HepG2 (cell line): ENCODE measurements around the gene MEX3A. TPM values are rescaled to one million over a fixed set of nuclear protein-coding genes. Genes with fewer than 3 reads are reported as not detected.

Experiments
- FOXA1 ChIP-seq, 2 experiments: fragments of 450-650 bp in 1 of 2; sonication (generic) in 1 of 2; formaldehyde crosslinking in 1 of 2; IDR thresholded peaks; 2 replicates each; pipeline versions ENCODE4 v1.4.0 to v1.6.1; 2016 to 2020; ENCODE audit warnings: missing genetic modification reagents in 1 of 2
- HNRNPL ChIP-seq: fragments of 200-400 bp; formaldehyde crosslinking; IDR thresholded peaks from 2 replicates; pipeline ENCODE4 v1.6.1; 2017; ENCODE audit warnings: mild to moderate bottlenecking, low read depth, low read length
- JUND ChIP-seq: sonication (generic); formaldehyde crosslinking; IDR thresholded peaks from 2 replicates; pipeline ENCODE4 v1.8.0; 2022; ENCODE audit warnings: mild to moderate bottlenecking, missing genetic modification reagents
- TCF7L2 ChIP-seq: IDR thresholded peaks from 2 replicates; pipeline ENCODE4 v1.6.1; 2011; ENCODE audit warnings: mild to moderate bottlenecking, low read depth, low read length, moderate library complexity
- ZNF232 ChIP-seq: sonication (generic); formaldehyde crosslinking; IDR thresholded peaks from 2 replicates; pipeline ENCODE4 v1.4.0; 2020; ENCODE audit warnings: missing genetic modification reagents, borderline replicate concordance
- ZNF235 ChIP-seq: sonication (generic); formaldehyde crosslinking; IDR thresholded peaks from 2 replicates; pipeline ENCODE4 v1.8.1; 2023; ENCODE audit warnings: mild to moderate bottlenecking, missing genetic modification reagents, borderline replicate concordance
- ZNF264 ChIP-seq: sonication (generic); formaldehyde crosslinking; IDR thresholded peaks from 2 replicates; pipeline ENCODE4 v1.4.0; 2020; ENCODE audit warnings: missing genetic modification reagents
- ZNF598 ChIP-seq: sonication (generic); formaldehyde crosslinking; IDR thresholded peaks from 2 replicates; pipeline ENCODE4 v1.5.1; 2020; ENCODE audit warnings: mild to moderate bottlenecking, missing genetic modification reagents, borderline replicate concordance
- polyA plus RNA-seq, 8 experiments: library from polyadenylated mRNA; depleted of rRNA in 3 of 8; stranded (reverse) in 7 of 8; unstranded in 1 of 8; fragments of >200 nt; fragmentation: Illumina TruSeq in 4 of 8; extraction: Trizol in 4 of 8; gene quantifications; 2 replicates each; pipeline versions ENCODE4 v1.2.1 to v1.2.3, GENCODE V29; 2011 to 2016; ENCODE audit warnings: low read depth in 4 of 8, missing spikeins in 1 of 8, mixed read lengths in 1 of 8; ENCODE audit not compliant: insufficient read depth in 1 of 8
- total RNA-seq, 5 experiments: library from RNA; depleted of rRNA; stranded (reverse); fragments of >200 nt; fragmentation: Illumina TruSeq; extraction: Trizol; gene quantifications; 2 replicates each; pipeline ENCODE4 v1.2.3, GENCODE V29; 2016; ENCODE audit warnings: low read depth in 1 of 5
- TF ChIP-seq, protein P1 (sequence below): sonication (generic); formaldehyde crosslinking; IDR thresholded peaks from 2 replicates; pipeline ENCODE4 v1.8.1; 2022; ENCODE audit warnings: mild to moderate bottlenecking, missing genetic modification reagents
- TF ChIP-seq, protein P2 (sequence below): sonication (generic); formaldehyde crosslinking; IDR thresholded peaks from 2 replicates; pipeline ENCODE4 v1.8.1; 2023; ENCODE audit warnings: mild to moderate bottlenecking, missing genetic modification reagents
- TF ChIP-seq, protein P3 (sequence below): sonication (generic); formaldehyde crosslinking; IDR thresholded peaks from 2 replicates; pipeline ENCODE4 v1.4.0; 2020; ENCODE audit warnings: mild to moderate bottlenecking, missing genetic modification reagents
- TF ChIP-seq, protein P4 (sequence below), 2 experiments: sonication (generic) in 1 of 2; formaldehyde crosslinking in 1 of 2; IDR thresholded peaks; 2 replicates each; pipeline versions ENCODE4 v1.5.1 to v1.6.1; 2011 to 2020; ENCODE audit warnings: borderline replicate concordance in 1 of 2, low read depth in 1 of 2, low read length in 1 of 2, mild to moderate bottlenecking in 1 of 2, missing genetic modification reagents in 1 of 2, moderate library complexity in 1 of 2
- TF ChIP-seq, protein P5 (sequence below): sonication (generic); formaldehyde crosslinking; IDR thresholded peaks from 2 replicates; pipeline ENCODE4 v1.4.0; 2020; ENCODE audit warnings: mild to moderate bottlenecking, missing genetic modification reagents
- TF ChIP-seq, protein P6 (sequence below): sonication (generic); formaldehyde crosslinking; conservative IDR thresholded peaks from 2 replicates; pipeline ENCODE4 v1.8.0; 2022; ENCODE audit warnings: missing genetic modification reagents

The MEX3A gene
- total and polyA plus RNA-seq, 2 of the 13 experiments (the other 11 are each of a cell fraction or from before 2014, with no cell fraction given) = 7.6 to 9.1 TPM

DNA sequence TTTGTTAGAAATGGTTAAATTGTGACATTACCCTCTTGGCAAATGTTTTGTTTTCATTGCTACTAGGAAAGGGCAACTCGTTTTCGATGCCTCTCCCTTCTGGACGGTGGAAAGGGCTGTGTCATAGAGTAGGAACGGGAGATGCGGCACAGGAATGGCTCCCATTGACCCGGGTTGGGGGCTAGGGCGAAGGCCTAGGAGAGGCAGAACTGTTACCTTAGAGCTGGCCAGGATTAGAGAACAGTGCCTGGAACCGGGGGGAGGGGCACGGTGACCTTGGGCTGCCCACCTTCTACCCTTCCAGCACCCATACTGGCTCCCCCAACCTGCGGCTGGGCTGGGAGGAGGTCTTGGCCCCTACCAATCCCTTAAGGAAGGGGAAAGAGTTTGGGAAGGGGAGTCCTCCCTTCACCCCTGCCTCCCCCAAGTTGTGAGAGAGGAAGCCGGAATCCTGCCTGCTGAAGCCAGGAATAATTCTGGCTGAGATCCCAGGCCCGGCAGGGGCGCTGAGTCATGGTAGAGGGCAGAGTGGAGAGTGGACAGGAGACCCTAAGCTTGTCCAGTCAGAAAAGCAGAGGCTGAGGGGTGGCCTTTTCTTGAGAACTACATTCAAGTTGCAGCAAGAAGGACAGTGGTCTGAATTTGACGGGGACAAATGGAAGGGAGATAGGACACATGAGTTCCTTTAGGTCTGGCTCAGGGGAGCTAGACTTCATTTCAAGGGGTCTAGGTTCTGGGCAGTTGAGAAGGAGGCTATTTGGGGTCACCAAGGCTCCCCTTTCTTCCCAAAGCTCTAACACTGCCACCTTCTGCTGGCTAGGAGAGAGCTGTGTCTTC, 40.5 kb upstream of the MEX3A start (continued):
- TF ChIP-seq ZNF232 (CRISPR knock-in tag) = no peak; the same call in 1 of the 2 replicates
- TF ChIP-seq, protein P1, sequence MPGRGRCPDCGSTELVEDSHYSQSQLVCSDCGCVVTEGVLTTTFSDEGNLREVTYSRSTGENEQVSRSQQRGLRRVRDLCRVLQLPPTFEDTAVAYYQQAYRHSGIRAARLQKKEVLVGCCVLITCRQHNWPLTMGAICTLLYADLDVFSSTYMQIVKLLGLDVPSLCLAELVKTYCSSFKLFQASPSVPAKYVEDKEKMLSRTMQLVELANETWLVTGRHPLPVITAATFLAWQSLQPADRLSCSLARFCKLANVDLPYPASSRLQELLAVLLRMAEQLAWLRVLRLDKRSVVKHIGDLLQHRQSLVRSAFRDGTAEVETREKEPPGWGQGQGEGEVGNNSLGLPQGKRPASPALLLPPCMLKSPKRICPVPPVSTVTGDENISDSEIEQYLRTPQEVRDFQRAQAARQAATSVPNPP (CRISPR knock-in tag) = no peak
- TF ChIP-seq, protein P2, sequence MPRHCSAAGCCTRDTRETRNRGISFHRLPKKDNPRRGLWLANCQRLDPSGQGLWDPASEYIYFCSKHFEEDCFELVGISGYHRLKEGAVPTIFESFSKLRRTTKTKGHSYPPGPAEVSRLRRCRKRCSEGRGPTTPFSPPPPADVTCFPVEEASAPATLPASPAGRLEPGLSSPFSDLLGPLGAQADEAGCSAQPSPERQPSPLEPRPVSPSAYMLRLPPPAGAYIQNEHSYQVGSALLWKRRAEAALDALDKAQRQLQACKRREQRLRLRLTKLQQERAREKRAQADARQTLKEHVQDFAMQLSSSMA (CRISPR knock-in tag) = no peak
- no peak for TF ChIP-seq FOXA1 (IDR thresholded peaks at IDR 0.05)
- no peak for TF ChIP-seq FOXA1 (CRISPR knock-in tag; IDR thresholded peaks at IDR 0.05)
- TF ChIP-seq, protein P3, sequence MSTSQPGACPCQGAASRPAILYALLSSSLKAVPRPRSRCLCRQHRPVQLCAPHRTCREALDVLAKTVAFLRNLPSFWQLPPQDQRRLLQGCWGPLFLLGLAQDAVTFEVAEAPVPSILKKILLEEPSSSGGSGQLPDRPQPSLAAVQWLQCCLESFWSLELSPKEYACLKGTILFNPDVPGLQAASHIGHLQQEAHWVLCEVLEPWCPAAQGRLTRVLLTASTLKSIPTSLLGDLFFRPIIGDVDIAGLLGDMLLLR (CRISPR knock-in tag) = no peak
- no peak for TF ChIP-seq ZNF598 (CRISPR knock-in tag)
- no peak for TF ChIP-seq HNRNPL
- TF ChIP-seq, protein P4, sequence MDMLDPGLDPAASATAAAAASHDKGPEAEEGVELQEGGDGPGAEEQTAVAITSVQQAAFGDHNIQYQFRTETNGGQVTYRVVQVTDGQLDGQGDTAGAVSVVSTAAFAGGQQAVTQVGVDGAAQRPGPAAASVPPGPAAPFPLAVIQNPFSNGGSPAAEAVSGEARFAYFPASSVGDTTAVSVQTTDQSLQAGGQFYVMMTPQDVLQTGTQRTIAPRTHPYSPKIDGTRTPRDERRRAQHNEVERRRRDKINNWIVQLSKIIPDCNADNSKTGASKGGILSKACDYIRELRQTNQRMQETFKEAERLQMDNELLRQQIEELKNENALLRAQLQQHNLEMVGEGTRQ (IDR thresholded peaks at IDR 0.05; ENCODE audit: low read depth, low read length) = no peak
- TF ChIP-seq, protein P4 (CRISPR knock-in tag; IDR thresholded peaks at IDR 0.05; ENCODE audit: borderline replicate concordance) = no peak
- TF ChIP-seq TCF7L2 = no peak
- TF ChIP-seq ZNF264 (CRISPR knock-in tag) = no peak
- no peak for TF ChIP-seq JUND (CRISPR knock-in tag)
- TF ChIP-seq, protein P5, sequence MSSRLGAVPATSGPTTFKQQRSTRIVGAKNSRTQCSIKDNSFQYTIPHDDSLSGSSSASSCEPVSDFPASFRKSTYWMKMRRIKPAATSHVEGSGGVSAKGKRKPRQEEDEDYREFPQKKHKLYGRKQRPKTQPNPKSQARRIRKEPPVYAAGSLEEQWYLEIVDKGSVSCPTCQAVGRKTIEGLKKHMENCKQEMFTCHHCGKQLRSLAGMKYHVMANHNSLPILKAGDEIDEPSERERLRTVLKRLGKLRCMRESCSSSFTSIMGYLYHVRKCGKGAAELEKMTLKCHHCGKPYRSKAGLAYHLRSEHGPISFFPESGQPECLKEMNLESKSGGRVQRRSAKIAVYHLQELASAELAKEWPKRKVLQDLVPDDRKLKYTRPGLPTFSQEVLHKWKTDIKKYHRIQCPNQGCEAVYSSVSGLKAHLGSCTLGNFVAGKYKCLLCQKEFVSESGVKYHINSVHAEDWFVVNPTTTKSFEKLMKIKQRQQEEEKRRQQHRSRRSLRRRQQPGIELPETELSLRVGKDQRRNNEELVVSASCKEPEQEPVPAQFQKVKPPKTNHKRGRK (CRISPR knock-in tag) = no peak
- TF ChIP-seq ZNF235 (CRISPR knock-in tag) = no peak
- TF ChIP-seq, protein P6, sequence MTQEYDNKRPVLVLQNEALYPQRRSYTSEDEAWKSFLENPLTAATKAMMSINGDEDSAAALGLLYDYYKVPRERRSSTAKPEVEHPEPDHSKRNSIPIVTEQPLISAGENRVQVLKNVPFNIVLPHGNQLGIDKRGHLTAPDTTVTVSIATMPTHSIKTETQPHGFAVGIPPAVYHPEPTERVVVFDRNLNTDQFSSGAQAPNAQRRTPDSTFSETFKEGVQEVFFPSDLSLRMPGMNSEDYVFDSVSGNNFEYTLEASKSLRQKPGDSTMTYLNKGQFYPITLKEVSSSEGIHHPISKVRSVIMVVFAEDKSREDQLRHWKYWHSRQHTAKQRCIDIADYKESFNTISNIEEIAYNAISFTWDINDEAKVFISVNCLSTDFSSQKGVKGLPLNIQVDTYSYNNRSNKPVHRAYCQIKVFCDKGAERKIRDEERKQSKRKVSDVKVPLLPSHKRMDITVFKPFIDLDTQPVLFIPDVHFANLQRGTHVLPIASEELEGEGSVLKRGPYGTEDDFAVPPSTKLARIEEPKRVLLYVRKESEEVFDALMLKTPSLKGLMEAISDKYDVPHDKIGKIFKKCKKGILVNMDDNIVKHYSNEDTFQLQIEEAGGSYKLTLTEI (CRISPR knock-in tag) = no peak
